Neural cell (in vitro differentiated cells): ENCODE data around the gene IL17REL. TPM values are rescaled to one million over a fixed set of nuclear protein-coding genes. Genes with fewer than 3 reads are reported as not detected.

Source experiments
- H2AFZ ChIP-seq: fragments of 200-600, 300-800 bp; sonication (generic), shearing (Covaris generic); 2 replicates; pipeline ENCODE4 v1.6.0; 2014; ENCODE audit warnings: low read depth, mild to moderate bottlenecking, antibody characterized with exemption, low read length, moderate library complexity
- H3F3A ChIP-seq: fragments of 200-600 bp; shearing (Covaris generic); 2 replicates; pipeline ENCODE4 v1.6.1; 2016; ENCODE audit warnings: mild to moderate bottlenecking, moderate library complexity, mixed read lengths, antibody characterized with exemption, low read length; ENCODE audit not compliant: insufficient read depth, poor library complexity, severe bottlenecking
- H3K27ac ChIP-seq: fragments of 200-600, 300-800 bp; sonication (generic), shearing (Covaris generic); 2 replicates; pipeline ENCODE4 v1.5.1; 2014; ENCODE audit warnings: mild to moderate bottlenecking, low read length, moderate library complexity
- H3K27me3 ChIP-seq: fragments of 300-800, 200-600 bp; sonication (generic), shearing (Covaris generic); 2 replicates; pipeline ENCODE4 v1.6.0; 2014; ENCODE audit warnings: mild to moderate bottlenecking, low read depth, low read length, moderate library complexity; ENCODE audit not compliant: insufficient read depth
- H3K36me3 ChIP-seq: fragments of 300-800, 200-600 bp; sonication (generic), shearing (Covaris generic); 2 replicates; pipeline ENCODE4 v1.5.1; 2014; ENCODE audit warnings: mild to moderate bottlenecking, antibody characterized with exemption, low read length, moderate library complexity; ENCODE audit not compliant: insufficient read depth
- H3K4me2 ChIP-seq: fragments of 300-800, 200-600 bp; sonication (generic), shearing (Covaris generic); 2 replicates; pipeline ENCODE4 v1.6.0; 2014; ENCODE audit warnings: mild to moderate bottlenecking, low read length
- H3K4me3 ChIP-seq: fragments of 300-800, 200-600 bp; sonication (generic), shearing (Covaris generic); 2 replicates; pipeline ENCODE4 v1.5.1; 2014; ENCODE audit warnings: mild to moderate bottlenecking, low read length, moderate library complexity
- H3K79me2 ChIP-seq: fragments of 200-600 bp; shearing (Covaris generic); replicated peaks from 2 replicates; pipeline ENCODE4 v1.6.0; 2014; ENCODE audit warnings: mild to moderate bottlenecking, low read length, moderate library complexity; ENCODE audit not compliant: insufficient read depth
- H3K9ac ChIP-seq: fragments of 300-800, 200-600 bp; sonication (generic), shearing (Covaris generic); 2 replicates; pipeline ENCODE4 v1.6.1; 2016; ENCODE audit warnings: mild to moderate bottlenecking, low read length, mixed read lengths
- H3K9me2 ChIP-seq: fragments of 200-600 bp; shearing (Covaris generic); 2 replicates; pipeline ENCODE4 v1.6.1; 2016; ENCODE audit warnings: mild to moderate bottlenecking, low read length, mixed read lengths; ENCODE audit not compliant: insufficient read depth
- H3K9me3 ChIP-seq: fragments of 200-600, 300-800 bp; sonication (generic), shearing (Covaris generic); 2 replicates; pipeline ENCODE4 v1.6.1; 2016; ENCODE audit warnings: mild to moderate bottlenecking, mixed run types, low read length, moderate library complexity, mixed read lengths
- H4K20me1 ChIP-seq: fragments of 200-600 bp; shearing (Covaris generic); 2 replicates; pipeline ENCODE4 v1.6.1; 2016; ENCODE audit warnings: mild to moderate bottlenecking, mixed run types; ENCODE audit not compliant: insufficient read depth
- EP300 ChIP-seq: fragments of 450-650 bp; conservative IDR thresholded peaks from 2 replicates; pipeline ENCODE4 v1.6.1; 2014; ENCODE audit warnings: antibody characterized with exemption, mild to moderate bottlenecking, moderate library complexity; ENCODE audit not compliant: poor library complexity, severe bottlenecking
- EZH2 ChIP-seq: fragments of 200-600, 300-800 bp; shearing (Covaris generic), sonication (generic); IDR thresholded peaks from 2 replicates; pipeline ENCODE4 v1.6.1; 2014; ENCODE audit warnings: antibody characterized with exemption, low read length, borderline replicate concordance, mild to moderate bottlenecking; ENCODE audit not compliant: insufficient read depth, poor library complexity, severe bottlenecking
- MXI1 ChIP-seq: fragments of 450-650 bp; conservative IDR thresholded peaks from 2 replicates; pipeline ENCODE4 v1.6.1; 2014; ENCODE audit warnings: antibody characterized with exemption, mild to moderate bottlenecking; ENCODE audit not compliant: poor library complexity, severe bottlenecking
- POLR2AphosphoS5 ChIP-seq: IDR thresholded peaks from 2 replicates; pipeline ENCODE4 v1.6.1; 2012
- RAD21 ChIP-seq: fragments of 450-650 bp; conservative IDR thresholded peaks from 2 replicates; pipeline ENCODE4 v1.6.1; 2014; ENCODE audit warnings: antibody characterized with exemption, mild to moderate bottlenecking, moderate library complexity
- SMC3 ChIP-seq: fragments of 450-650 bp; conservative IDR thresholded peaks from 2 replicates; pipeline ENCODE4 v1.6.1; 2014; ENCODE audit warnings: antibody characterized with exemption, mild to moderate bottlenecking, moderate library complexity; ENCODE audit not compliant: poor library complexity
- TAF1 ChIP-seq: IDR thresholded peaks from 2 replicates; pipeline ENCODE4 v1.6.1; 2012; ENCODE audit warnings: low read depth
- polyA plus RNA-seq: library from polyadenylated mRNA; depleted of rRNA; stranded (reverse); fragments of >200 nt; gene quantifications from 2 replicates; pipeline ENCODE4 v1.2.3, GENCODE V29; 2014
- TF ChIP-seq, protein P1 (sequence below): IDR thresholded peaks from 2 replicates; pipeline ENCODE4 v1.6.1; 2012; ENCODE audit warnings: borderline replicate concordance
- TF ChIP-seq, protein P2 (sequence below): fragments of 450-650 bp; IDR thresholded peaks from 2 replicates; pipeline ENCODE4 v1.5.1; 2014; ENCODE audit warnings: antibody characterized with exemption, mild to moderate bottlenecking, moderate library complexity; ENCODE audit not compliant: poor library complexity, severe bottlenecking

IL17REL gene
- polyA plus RNA-seq, 1 donor from 2014 or later = not detected

DNA sequence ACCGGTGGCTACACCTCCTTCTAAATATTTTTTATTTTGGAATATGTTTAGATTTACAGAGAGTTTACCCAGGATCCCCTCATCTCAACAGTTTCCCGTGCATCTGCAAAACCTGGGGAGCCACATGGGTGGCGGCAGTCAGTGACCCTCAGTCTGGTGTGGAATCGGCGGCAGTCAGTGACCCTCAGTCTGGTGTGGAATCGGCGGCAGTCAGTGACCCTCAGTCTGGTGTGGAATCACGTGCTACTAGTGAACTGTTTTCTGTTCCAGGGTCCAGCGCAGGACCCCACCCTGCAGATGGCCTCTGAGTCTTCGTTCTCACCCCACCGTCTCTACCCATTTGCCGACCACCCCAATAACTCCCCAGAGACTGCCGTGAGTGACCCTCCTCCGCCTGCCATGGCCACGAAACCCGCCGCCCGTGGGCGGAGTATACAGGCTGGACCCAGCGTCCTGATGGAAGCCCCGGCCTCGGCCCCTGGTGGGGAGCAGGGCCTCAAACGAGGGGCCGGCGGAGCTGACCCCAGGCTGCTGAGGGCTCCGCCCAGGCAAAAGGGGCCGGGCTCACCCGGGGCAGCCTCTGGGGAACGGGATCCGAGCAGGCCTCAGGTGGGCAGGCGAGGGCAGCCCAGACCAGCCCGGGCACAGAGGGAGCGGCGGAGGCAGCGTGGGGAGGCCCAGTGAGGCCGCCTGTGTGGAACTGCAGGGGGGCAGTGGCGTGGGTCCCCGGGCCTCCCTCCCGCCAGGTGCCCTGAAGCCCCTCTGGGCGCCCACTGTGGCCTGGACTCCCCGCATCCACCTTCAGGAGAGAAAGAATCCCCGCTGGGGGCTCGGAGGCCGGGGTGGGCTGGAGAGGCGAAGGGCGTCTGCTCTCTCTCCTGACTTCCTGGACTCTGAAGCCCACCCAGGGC lies 2.5 kb downstream of the IL17REL start:
- no peaks in the 10 kb centered on the region for H3K36me3 ChIP-seq
- H3K27me3 ChIP-seq = peaks cover 39% of the 10 kb centered on the region
- H3K9ac ChIP-seq = no peak overlapping the region
- no peak overlapping the region for H3K4me3 ChIP-seq
- no peak overlapping the region for H3K27ac ChIP-seq
- no peaks in the 10 kb centered on the region for H3F3A ChIP-seq
- no peaks in the 10 kb centered on the region for H3K79me2 ChIP-seq
- H2AFZ ChIP-seq = no peak overlapping the region
- no peaks in the 10 kb centered on the region for H3K9me3 ChIP-seq
- H3K9me2 ChIP-seq = no peaks in the 10 kb centered on the region
- no peaks in the 10 kb centered on the region for H4K20me1 ChIP-seq
- no peak overlapping the region for H3K4me2 ChIP-seq
- TF ChIP-seq, protein P1, sequence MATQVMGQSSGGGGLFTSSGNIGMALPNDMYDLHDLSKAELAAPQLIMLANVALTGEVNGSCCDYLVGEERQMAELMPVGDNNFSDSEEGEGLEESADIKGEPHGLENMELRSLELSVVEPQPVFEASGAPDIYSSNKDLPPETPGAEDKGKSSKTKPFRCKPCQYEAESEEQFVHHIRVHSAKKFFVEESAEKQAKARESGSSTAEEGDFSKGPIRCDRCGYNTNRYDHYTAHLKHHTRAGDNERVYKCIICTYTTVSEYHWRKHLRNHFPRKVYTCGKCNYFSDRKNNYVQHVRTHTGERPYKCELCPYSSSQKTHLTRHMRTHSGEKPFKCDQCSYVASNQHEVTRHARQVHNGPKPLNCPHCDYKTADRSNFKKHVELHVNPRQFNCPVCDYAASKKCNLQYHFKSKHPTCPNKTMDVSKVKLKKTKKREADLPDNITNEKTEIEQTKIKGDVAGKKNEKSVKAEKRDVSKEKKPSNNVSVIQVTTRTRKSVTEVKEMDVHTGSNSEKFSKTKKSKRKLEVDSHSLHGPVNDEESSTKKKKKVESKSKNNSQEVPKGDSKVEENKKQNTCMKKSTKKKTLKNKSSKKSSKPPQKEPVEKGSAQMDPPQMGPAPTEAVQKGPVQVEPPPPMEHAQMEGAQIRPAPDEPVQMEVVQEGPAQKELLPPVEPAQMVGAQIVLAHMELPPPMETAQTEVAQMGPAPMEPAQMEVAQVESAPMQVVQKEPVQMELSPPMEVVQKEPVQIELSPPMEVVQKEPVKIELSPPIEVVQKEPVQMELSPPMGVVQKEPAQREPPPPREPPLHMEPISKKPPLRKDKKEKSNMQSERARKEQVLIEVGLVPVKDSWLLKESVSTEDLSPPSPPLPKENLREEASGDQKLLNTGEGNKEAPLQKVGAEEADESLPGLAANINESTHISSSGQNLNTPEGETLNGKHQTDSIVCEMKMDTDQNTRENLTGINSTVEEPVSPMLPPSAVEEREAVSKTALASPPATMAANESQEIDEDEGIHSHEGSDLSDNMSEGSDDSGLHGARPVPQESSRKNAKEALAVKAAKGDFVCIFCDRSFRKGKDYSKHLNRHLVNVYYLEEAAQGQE = no peak
- TF ChIP-seq EZH2 = no peak
- no peak for TF ChIP-seq EP300
- no peak for TF ChIP-seq RAD21
- TF ChIP-seq MXI1 = no peak
- TF ChIP-seq SMC3 = no peak
- TF ChIP-seq POLR2AphosphoS5 = no peak
- TF ChIP-seq, protein P2, sequence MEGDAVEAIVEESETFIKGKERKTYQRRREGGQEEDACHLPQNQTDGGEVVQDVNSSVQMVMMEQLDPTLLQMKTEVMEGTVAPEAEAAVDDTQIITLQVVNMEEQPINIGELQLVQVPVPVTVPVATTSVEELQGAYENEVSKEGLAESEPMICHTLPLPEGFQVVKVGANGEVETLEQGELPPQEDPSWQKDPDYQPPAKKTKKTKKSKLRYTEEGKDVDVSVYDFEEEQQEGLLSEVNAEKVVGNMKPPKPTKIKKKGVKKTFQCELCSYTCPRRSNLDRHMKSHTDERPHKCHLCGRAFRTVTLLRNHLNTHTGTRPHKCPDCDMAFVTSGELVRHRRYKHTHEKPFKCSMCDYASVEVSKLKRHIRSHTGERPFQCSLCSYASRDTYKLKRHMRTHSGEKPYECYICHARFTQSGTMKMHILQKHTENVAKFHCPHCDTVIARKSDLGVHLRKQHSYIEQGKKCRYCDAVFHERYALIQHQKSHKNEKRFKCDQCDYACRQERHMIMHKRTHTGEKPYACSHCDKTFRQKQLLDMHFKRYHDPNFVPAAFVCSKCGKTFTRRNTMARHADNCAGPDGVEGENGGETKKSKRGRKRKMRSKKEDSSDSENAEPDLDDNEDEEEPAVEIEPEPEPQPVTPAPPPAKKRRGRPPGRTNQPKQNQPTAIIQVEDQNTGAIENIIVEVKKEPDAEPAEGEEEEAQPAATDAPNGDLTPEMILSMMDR = no peak
- TF ChIP-seq TAF1 = no peak

DNA sequence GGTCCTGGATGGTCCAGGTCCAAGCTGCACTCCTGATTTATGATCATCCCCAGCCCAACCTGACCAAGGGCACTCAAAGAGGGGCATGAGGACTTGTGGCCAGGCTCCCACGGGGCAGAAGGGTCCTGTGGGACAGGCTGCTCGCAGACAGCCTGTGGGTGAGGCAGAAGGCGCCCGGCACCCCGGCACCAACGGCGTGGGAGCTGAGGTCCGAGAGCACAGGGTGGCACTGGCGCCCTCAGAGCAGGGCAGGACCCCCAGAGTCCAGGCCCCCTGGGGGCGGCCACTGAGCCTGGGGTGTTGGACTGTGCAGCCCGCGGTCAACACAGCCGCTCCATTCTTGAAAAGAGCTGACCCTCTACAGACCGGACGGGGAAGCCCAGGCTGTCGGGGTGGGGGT lies 3.3 kb downstream of the IL17REL start:
- H3K4me2 ChIP-seq = no peak overlapping the region
- no peak overlapping the region for H3K27ac ChIP-seq
- no peaks in the 10 kb centered on the region for H3K9me3 ChIP-seq
- TF ChIP-seq POLR2AphosphoS5 = no peak
- no peak for TF ChIP-seq SMC3
- TF ChIP-seq, protein P2 = no peak
- TF ChIP-seq, protein P1 = no peak
- no peak for TF ChIP-seq EZH2
- no peak for TF ChIP-seq RAD21
- TF ChIP-seq TAF1 = no peak
- TF ChIP-seq EP300 = no peak
- TF ChIP-seq MXI1 = no peak
- no peak overlapping the region for H3K4me3 ChIP-seq
- H3K9me2 ChIP-seq = no peaks in the 10 kb centered on the region
- no peak overlapping the region for H3K9ac ChIP-seq
- peaks cover 32% of the 10 kb centered on the region for H3K27me3 ChIP-seq
- H3K36me3 ChIP-seq = no peaks in the 10 kb centered on the region
- H4K20me1 ChIP-seq = no peaks in the 10 kb centered on the region
- H2AFZ ChIP-seq = no peak overlapping the region
- no peaks in the 10 kb centered on the region for H3F3A ChIP-seq
- H3K79me2 ChIP-seq = no peaks in the 10 kb centered on the region
